Parathyroid adenoma (tissue), 2 donors: ENCODE measurements around the gene SUPT4H1.
"Not testable (repeated sequence)": the region's sequence is repeated elsewhere in the genome, so short reads cannot be mapped to it uniquely, and the experiment has no call there.

ENCODE experiments used
- H2AFZ ChIP-seq: fragments of 300-600 bp; sonication (generic); one replicate; pipeline ENCODE4 v1.7.0; 2017; ENCODE audit warnings: antibody characterized with exemption, mild to moderate bottlenecking
- H3K27ac ChIP-seq: fragments of 300-600 bp; sonication (generic); one replicate; pipeline ENCODE4 v1.7.0; 2017
- H3K27me3 ChIP-seq: fragments of 300-600 bp; sonication (generic); one replicate; pipeline ENCODE4 v1.7.0; 2017; ENCODE audit warnings: low read length; ENCODE audit not compliant: control insufficient read depth, insufficient read depth
- H3K36me3 ChIP-seq: fragments of 300-600 bp; sonication (generic); one replicate; pipeline ENCODE4 v1.7.0; 2017; ENCODE audit warnings: low read length; ENCODE audit not compliant: control insufficient read depth, insufficient read depth
- H3K4me1 ChIP-seq: fragments of 300-600 bp; sonication (generic); one replicate; pipeline ENCODE4 v1.7.0; 2017; ENCODE audit warnings: control low read depth
- H3K4me2 ChIP-seq: fragments of 300-600 bp; sonication (generic); one replicate; pipeline ENCODE4 v1.7.0; 2017; ENCODE audit warnings: low read length
- H3K4me3 ChIP-seq: fragments of 300-600 bp; sonication (generic); one replicate; pipeline ENCODE4 v1.7.0; 2017; ENCODE audit warnings: low read depth, low read length
- H3K79me2 ChIP-seq: fragments of 300-600 bp; sonication (generic); one replicate; pipeline ENCODE4 v1.7.0; 2017; ENCODE audit warnings: control low read depth
- H3K9ac ChIP-seq: fragments of 300-600 bp; sonication (generic); one replicate; pipeline ENCODE4 v1.7.0; 2017; ENCODE audit warnings: mild to moderate bottlenecking
- H3K9me3 ChIP-seq: fragments of 300-600 bp; sonication (generic); one replicate; pipeline ENCODE4 v1.7.0; 2017; ENCODE audit warnings: low read length; ENCODE audit not compliant: control insufficient read depth
- CTCF ChIP-seq: fragments of 300-600 bp; sonication (generic); IDR thresholded peaks from one replicate; pipeline ENCODE4 v1.7.0; 2017; ENCODE audit warnings: antibody characterized with exemption, mild to moderate bottlenecking
- donor health status: primary hyperparathyroidism.

SUPT4H1 gene

GRCh38 chr17:58398574-58399266, 46.7 kb upstream of the SUPT4H1 start:
- Histone ChIP-seq H3K9ac (no peak overlapping the region), H2AFZ (peak overlapping the region; percentile 45), H3K27ac (peak overlapping the region; percentile 53), H3K36me3 (no peaks in the 10 kb centered on the region), H3K4me2 (peak overlapping the region; percentile 40), H3K4me1 (peaks cover 17% of the 10 kb centered on the region), H3K4me3 (no peak overlapping the region), H3K27me3 (no peaks in the 10 kb centered on the region), H3K9me3 (no peaks in the 10 kb centered on the region), H3K79me2 (no peaks in the 10 kb centered on the region)
- TF ChIP-seq CTCF, result no peak

GRCh38 chr17:58397421-58397820, 45.4 kb upstream of the SUPT4H1 start:
- not testable (repeated sequence) for H3K4me2 ChIP-seq, H3K9me3 ChIP-seq, H3K27ac ChIP-seq

GRCh38 chr17:58396173-58396572, 44.2 kb upstream of the SUPT4H1 start:
- no peaks in the 10 kb centered on the region for H3K36me3 ChIP-seq
- H3K4me2 ChIP-seq, result no peak overlapping the region
- no peak overlapping the region for H3K27ac ChIP-seq
- H3K9me3 ChIP-seq, result no peaks in the 10 kb centered on the region
- H2AFZ ChIP-seq, result no peak overlapping the region
- no peak for TF ChIP-seq CTCF
- no peaks in the 10 kb centered on the region for H3K27me3 ChIP-seq
- H3K4me3 ChIP-seq, result no peak overlapping the region
- H3K4me1 ChIP-seq, result peaks cover 31% of the 10 kb centered on the region
- H3K79me2 ChIP-seq, result no peaks in the 10 kb centered on the region
- no peak overlapping the region for H3K9ac ChIP-seq

More at GRCh38 chr17:58397421-58397820, 45.4 kb upstream of the SUPT4H1 start:
- not testable (repeated sequence) for H3K36me3 ChIP-seq, H3K27me3 ChIP-seq, H3K4me3 ChIP-seq, H3K79me2 ChIP-seq, H3K9ac ChIP-seq, H2AFZ ChIP-seq
- peaks cover 22% of the 10 kb centered on the region for H3K4me1 ChIP-seq

GRCh38 chr17:58394534-58395223, 42.7 kb upstream of the SUPT4H1 start:
- peaks cover 43% of the 10 kb centered on the region for H3K4me1 ChIP-seq
- H2AFZ ChIP-seq, result no peak overlapping the region
- no peaks in the 10 kb centered on the region for H3K79me2 ChIP-seq
- H3K9me3 ChIP-seq, result no peaks in the 10 kb centered on the region
- no peaks in the 10 kb centered on the region for H3K27me3 ChIP-seq
- no peaks in the 10 kb centered on the region for H3K36me3 ChIP-seq
- H3K9ac ChIP-seq, result no peak overlapping the region
- TF ChIP-seq CTCF, result no peak
- no peak overlapping the region for H3K27ac ChIP-seq
- no peak overlapping the region for H3K4me2 ChIP-seq
- H3K4me3 ChIP-seq, result no peak overlapping the region

- no peaks in the 10 kb centered on the region for H3K36me3 ChIP-seq
- H3K9ac ChIP-seq, result no peak overlapping the region
- TF ChIP-seq CTCF, result no peak
- H3K4me2 ChIP-seq, result peak overlapping the region; percentile 55
- H3K79me2 ChIP-seq, result no peaks in the 10 kb centered on the region
- peaks cover 54% of the 10 kb centered on the region for H3K4me1 ChIP-seq
- no peaks in the 10 kb centered on the region for H3K9me3 ChIP-seq
- H2AFZ ChIP-seq, result peak overlapping the region; percentile 47
- peak overlapping the region; percentile 17 for H3K4me3 ChIP-seq
- peak overlapping the region; percentile 88 for H3K27ac ChIP-seq
- no peaks in the 10 kb centered on the region for H3K27me3 ChIP-seq
Observed at GRCh38 chr17:58391302-58391984, 39.4 kb upstream of the SUPT4H1 start.
